WTC11 (cell line): Measurements from ENCODE around the gene IFITM10. TPM values are rescaled to one million over a fixed set of nuclear protein-coding genes. Genes with fewer than 3 reads are reported as not detected.

ENCODE experiments used
- total RNA-seq: library from RNA; stranded (reverse); gene quantifications from 3 replicates; pipeline ENCODE4 v1.2.3, GENCODE V29; 2021

IFITM10 gene
- total RNA-seq, 1 experiment from 2014 or later: 1.7 TPM

Other genes with a start within 250 kb of the IFITM10 start
- gene DUSP8, start 178.3 kb downstream of the IFITM10 start, total RNA-seq: 1.7 to 2.5 TPM (median 2.4 TPM) in 3 replicates
- not detected in 3 replicates for gene KRTAP5-1, start 165.3 kb downstream of the IFITM10 start, total RNA-seq
- gene KRTAP5-2, start 152.3 kb downstream of the IFITM10 start, total RNA-seq: not detected in 3 replicates
- gene KRTAP5-3, start 142.1 kb downstream of the IFITM10 start, total RNA-seq: not detected in 3 replicates
- gene KRTAP5-4, start 128.5 kb downstream of the IFITM10 start, total RNA-seq: not detected in 3 replicates
- not detected in 3 replicates for gene KRTAP5-5, start 120.8 kb downstream of the IFITM10 start, total RNA-seq
- gene KRTAP5-6, start 53.4 kb downstream of the IFITM10 start, total RNA-seq: 0.35 TPM in 1 of 3 replicates, not detected in the others
- gene CTSD, start 13.3 kb upstream of the IFITM10 start, total RNA-seq: 194 to 199 TPM (median 198 TPM) in 3 replicates
- gene SYT8, start 84.4 kb upstream of the IFITM10 start, total RNA-seq: 0.37 TPM in 1 of 3 replicates, not detected in the others
- gene TNNI2, start 88.4 kb upstream of the IFITM10 start, total RNA-seq: 0.41 TPM in 1 of 3 replicates, not detected in the others
- gene LSP1, start 102.5 kb upstream of the IFITM10 start, total RNA-seq: 0.77 to 1.7 TPM (median 1.0 TPM) in 3 replicates
- not detected in 3 replicates for gene PRR33, start 141.3 kb upstream of the IFITM10 start, total RNA-seq
- gene TNNT3, start 169.1 kb upstream of the IFITM10 start, total RNA-seq: not detected in 3 replicates
- gene MRPL23, start 196.7 kb upstream of the IFITM10 start, total RNA-seq: 59.4 to 73.0 TPM (median 61.0 TPM) in 3 replicates
- 9.8 to 12.7 TPM (median 11.7 TPM) in 3 replicates for gene H19, start 247.2 kb upstream of the IFITM10 start, total RNA-seq